ENCODE measurements around the gene MORN1.

DNA sequence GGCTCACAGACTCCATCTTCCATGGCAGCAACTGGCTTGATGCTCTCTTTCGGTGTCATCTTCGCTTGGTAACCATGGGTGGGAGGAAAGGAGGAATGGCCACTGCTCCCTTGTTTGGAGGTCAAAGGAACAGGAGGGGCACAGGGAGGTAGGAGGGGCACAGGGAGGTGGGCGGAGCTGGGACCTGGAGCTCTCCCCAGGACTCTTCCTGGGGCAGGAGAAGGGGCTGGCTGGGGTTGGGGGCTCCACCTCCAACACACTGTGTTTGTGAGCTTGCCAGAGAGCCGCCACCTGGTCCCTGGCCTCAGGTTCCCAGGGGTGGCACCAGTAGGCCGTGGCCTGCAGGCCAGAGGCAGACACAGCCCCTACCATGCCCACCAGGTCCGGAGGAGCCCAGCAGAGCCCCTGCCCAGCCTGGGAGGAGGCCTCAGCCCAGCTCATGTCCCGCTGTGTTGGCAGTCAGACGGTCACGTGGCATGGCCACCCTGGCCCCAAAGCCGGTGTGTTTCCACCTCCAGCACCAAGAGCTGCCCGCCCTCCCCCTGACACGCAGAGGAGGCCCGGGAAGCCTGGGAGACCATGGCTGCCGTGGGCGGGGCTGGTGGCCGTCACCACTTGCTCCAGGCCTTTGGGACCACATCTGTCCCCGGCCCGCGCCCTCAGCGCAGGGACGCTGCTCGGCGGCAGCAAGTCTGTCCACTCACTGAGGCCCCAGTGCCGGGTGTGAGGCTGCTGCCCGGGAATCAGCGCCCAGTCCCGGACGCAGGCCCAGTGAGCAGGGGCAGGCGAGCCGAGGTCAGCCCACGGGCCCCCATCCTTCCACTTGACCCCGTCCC is 73.9 kb downstream of the MORN1 start:
- no peak for TF ChIP-seq ZFP30 (CRISPR knock-in tag; IDR thresholded peaks at IDR 0.05)
- TF ChIP-seq GLIS3 (CRISPR knock-in tag; IDR thresholded peaks at IDR 0.05) = no peak
- no peak for TF ChIP-seq BACH2 (CRISPR knock-in tag; IDR thresholded peaks at IDR 0.05; ENCODE audit: borderline replicate concordance)
- TF ChIP-seq ARNTL (CRISPR knock-in tag; IDR thresholded peaks at IDR 0.05; ENCODE audit: borderline replicate concordance, low read depth) = no peak
- TF ChIP-seq, protein P1, sequence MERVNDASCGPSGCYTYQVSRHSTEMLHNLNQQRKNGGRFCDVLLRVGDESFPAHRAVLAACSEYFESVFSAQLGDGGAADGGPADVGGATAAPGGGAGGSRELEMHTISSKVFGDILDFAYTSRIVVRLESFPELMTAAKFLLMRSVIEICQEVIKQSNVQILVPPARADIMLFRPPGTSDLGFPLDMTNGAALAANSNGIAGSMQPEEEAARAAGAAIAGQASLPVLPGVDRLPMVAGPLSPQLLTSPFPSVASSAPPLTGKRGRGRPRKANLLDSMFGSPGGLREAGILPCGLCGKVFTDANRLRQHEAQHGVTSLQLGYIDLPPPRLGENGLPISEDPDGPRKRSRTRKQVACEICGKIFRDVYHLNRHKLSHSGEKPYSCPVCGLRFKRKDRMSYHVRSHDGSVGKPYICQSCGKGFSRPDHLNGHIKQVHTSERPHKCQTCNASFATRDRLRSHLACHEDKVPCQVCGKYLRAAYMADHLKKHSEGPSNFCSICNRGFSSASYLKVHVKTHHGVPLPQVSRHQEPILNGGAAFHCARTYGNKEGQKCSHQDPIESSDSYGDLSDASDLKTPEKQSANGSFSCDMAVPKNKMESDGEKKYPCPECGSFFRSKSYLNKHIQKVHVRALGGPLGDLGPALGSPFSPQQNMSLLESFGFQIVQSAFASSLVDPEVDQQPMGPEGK (CRISPR knock-in tag; IDR thresholded peaks at IDR 0.05; ENCODE audit: borderline replicate concordance) = no peak
- no peak for TF ChIP-seq ZC3H10 (CRISPR knock-in tag; IDR thresholded peaks at IDR 0.05)
- TF ChIP-seq ZFP3 (CRISPR knock-in tag; IDR thresholded peaks at IDR 0.05) = no peak
- no peak for TF ChIP-seq ZNF8 (CRISPR knock-in tag; IDR thresholded peaks at IDR 0.05)
- TF ChIP-seq TOX (CRISPR knock-in tag; IDR thresholded peaks at IDR 0.05; ENCODE audit: borderline replicate concordance) = no peak
- TF ChIP-seq, protein P2, sequence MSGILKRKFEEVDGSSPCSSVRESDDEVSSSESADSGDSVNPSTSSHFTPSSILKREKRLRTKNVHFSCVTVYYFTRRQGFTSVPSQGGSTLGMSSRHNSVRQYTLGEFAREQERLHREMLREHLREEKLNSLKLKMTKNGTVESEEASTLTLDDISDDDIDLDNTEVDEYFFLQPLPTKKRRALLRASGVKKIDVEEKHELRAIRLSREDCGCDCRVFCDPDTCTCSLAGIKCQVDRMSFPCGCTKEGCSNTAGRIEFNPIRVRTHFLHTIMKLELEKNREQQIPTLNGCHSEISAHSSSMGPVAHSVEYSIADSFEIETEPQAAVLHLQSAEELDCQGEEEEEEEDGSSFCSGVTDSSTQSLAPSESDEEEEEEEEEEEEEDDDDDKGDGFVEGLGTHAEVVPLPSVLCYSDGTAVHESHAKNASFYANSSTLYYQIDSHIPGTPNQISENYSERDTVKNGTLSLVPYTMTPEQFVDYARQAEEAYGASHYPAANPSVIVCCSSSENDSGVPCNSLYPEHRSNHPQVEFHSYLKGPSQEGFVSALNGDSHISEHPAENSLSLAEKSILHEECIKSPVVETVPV (CRISPR knock-in tag; IDR thresholded peaks at IDR 0.05) = no peak
- no peak for TF ChIP-seq TCF4 (CRISPR knock-in tag; IDR thresholded peaks at IDR 0.05; ENCODE audit: borderline replicate concordance)
- TF ChIP-seq, protein P3, sequence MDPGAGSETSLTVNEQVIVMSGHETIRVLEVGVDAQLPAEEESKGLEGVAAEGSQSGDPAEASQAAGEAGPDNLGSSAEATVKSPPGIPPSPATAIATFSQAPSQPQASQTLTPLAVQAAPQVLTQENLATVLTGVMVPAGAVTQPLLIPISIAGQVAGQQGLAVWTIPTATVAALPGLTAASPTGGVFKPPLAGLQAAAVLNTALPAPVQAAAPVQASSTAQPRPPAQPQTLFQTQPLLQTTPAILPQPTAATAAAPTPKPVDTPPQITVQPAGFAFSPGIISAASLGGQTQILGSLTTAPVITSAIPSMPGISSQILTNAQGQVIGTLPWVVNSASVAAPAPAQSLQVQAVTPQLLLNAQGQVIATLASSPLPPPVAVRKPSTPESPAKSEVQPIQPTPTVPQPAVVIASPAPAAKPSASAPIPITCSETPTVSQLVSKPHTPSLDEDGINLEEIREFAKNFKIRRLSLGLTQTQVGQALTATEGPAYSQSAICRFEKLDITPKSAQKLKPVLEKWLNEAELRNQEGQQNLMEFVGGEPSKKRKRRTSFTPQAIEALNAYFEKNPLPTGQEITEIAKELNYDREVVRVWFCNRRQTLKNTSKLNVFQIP (CRISPR knock-in tag; IDR thresholded peaks at IDR 0.05; ENCODE audit: borderline replicate concordance, low read depth) = no peak
- TF ChIP-seq TSHZ2 (CRISPR knock-in tag; IDR thresholded peaks at IDR 0.05) = no peak
- TF ChIP-seq CREB5 (CRISPR knock-in tag; IDR thresholded peaks at IDR 0.05; ENCODE audit: low read depth) = no peak
